Osteocyte (in vitro differentiated cells): ENCODE results near the gene POU3F3. TPM values are rescaled to one million over a fixed set of nuclear protein-coding genes. Genes with fewer than 3 reads are reported as not detected.

Experiments
- DNase-seq: peaks from one replicate; pipeline ENCODE4 v3.0.0; 2021; ENCODE audit warnings: mixed read lengths; ENCODE audit not compliant: unreplicated experiment; ENCODE audit errors: extremely low spot score
- H3K27ac Mint-ChIP-seq: one replicate; pipeline ENCODE4 v1.8.0; 2021; ENCODE audit warnings: mild to moderate bottlenecking, mixed read lengths; ENCODE audit not compliant: unreplicated experiment
- H3K27me3 Mint-ChIP-seq: one replicate; pipeline ENCODE4 v1.8.0; 2021; ENCODE audit warnings: mixed read lengths; ENCODE audit not compliant: unreplicated experiment
- H3K36me3 Mint-ChIP-seq: one replicate; pipeline ENCODE4 v1.8.0; 2021; ENCODE audit warnings: mixed read lengths; ENCODE audit not compliant: unreplicated experiment
- H3K4me1 Mint-ChIP-seq: one replicate; pipeline ENCODE4 v1.8.0; 2021; ENCODE audit warnings: mixed read lengths; ENCODE audit not compliant: unreplicated experiment
- H3K4me3 Mint-ChIP-seq: one replicate; pipeline ENCODE4 v1.8.0; 2021; ENCODE audit warnings: mild to moderate bottlenecking, moderate library complexity, mixed read lengths; ENCODE audit not compliant: unreplicated experiment
- H3K9me3 Mint-ChIP-seq: one replicate; pipeline ENCODE4 v1.8.0; 2021; ENCODE audit warnings: mixed read lengths; ENCODE audit not compliant: unreplicated experiment
- CTCF ChIP-seq: fragments of 200-600 bp; sonication (generic); IDR thresholded peaks from 2 replicates; pipeline ENCODE4 v1.5.0; 2021; ENCODE audit warnings: antibody characterized with exemption, mild to moderate bottlenecking, moderate library complexity
- total RNA-seq: library from RNA; stranded (reverse); gene quantifications from 2 replicates; pipeline ENCODE4 v1.2.1, GENCODE V29; 2021

POU3F3 gene
- total RNA-seq, 1 donor from 2014 or later, result 35.5 TPM

- DNase-seq, result no peak
- Mint-ChIP-seq H3K9me3 (no peaks in the 10 kb centered on the region), H3K4me3 (no peak overlapping the region), H3K4me1 (peaks cover 27% of the 10 kb centered on the region), H3K27me3 (peaks cover 23% of the 10 kb centered on the region), H3K36me3 (peaks cover 2% of the 10 kb centered on the region), H3K27ac (no peak overlapping the region)
- no peak for TF ChIP-seq CTCF
Measured at GRCh38 chr2:104865096-104865470, 11.2 kb downstream of the POU3F3 start.

- peaks cover 24% of the 10 kb centered on the region for H3K27me3 Mint-ChIP-seq
- no peak for DNase-seq
- no peaks in the 10 kb centered on the region for H3K9me3 Mint-ChIP-seq
- H3K36me3 Mint-ChIP-seq, result peaks cover 2% of the 10 kb centered on the region
- H3K27ac Mint-ChIP-seq, result no peak overlapping the region
- H3K4me3 Mint-ChIP-seq, result no peak overlapping the region
- no peak for TF ChIP-seq CTCF
- peaks cover 25% of the 10 kb centered on the region for H3K4me1 Mint-ChIP-seq
Measured at GRCh38 chr2:104866122-104866864, 12.4 kb downstream of the POU3F3 start.

- no peak for TF ChIP-seq CTCF
- no peak overlapping the region for H3K4me3 Mint-ChIP-seq
- no peak for DNase-seq
- H3K9me3 Mint-ChIP-seq, result no peaks in the 10 kb centered on the region
- peaks cover 22% of the 10 kb centered on the region for H3K27me3 Mint-ChIP-seq
- H3K36me3 Mint-ChIP-seq, result peaks cover under 1% of the 10 kb centered on the region
- H3K4me1 Mint-ChIP-seq, result peaks cover 24% of the 10 kb centered on the region
- H3K27ac Mint-ChIP-seq, result no peak overlapping the region
Measured at GRCh38 chr2:104866883-104867812, 13.2 kb downstream of the POU3F3 start.

GRCh38 chr2:104867813-104868504 is 14.0 kb downstream of the POU3F3 start:
- Mint-ChIP-seq H3K27me3 (peaks cover 21% of the 10 kb centered on the region), H3K27ac (no peak overlapping the region), H3K9me3 (no peaks in the 10 kb centered on the region), H3K4me3 (no peak overlapping the region), H3K4me1 (peaks cover 27% of the 10 kb centered on the region), H3K36me3 (no peaks in the 10 kb centered on the region)
- no peak for DNase-seq
- no peak for TF ChIP-seq CTCF
